Liver (tissue), 9 donors: ENCODE data around the gene ERC2. TPM values are rescaled to one million over a fixed set of nuclear protein-coding genes. Genes with fewer than 3 reads are reported as not detected.

Experiments
- DNase-seq: peaks from one replicate; pipeline ENCODE4 v3.0.0-alpha.2; 2017; ENCODE audit warnings: low spot score
- H3K27ac ChIP-seq, 2 donors: one replicate each; pipeline ENCODE4 v1.7.0; 2013; ENCODE audit warnings: inconsistent platforms in 2 of 2, low read length in 2 of 2, control low read depth in 1 of 2, low read depth in 1 of 2, mild to moderate bottlenecking in 1 of 2
- H3K27me3 ChIP-seq, 4 donors: one replicate each; pipeline versions ENCODE4 v1.6.1 to v1.7.0; 2013; ENCODE audit warnings: low read length in 3 of 4, inconsistent platforms in 1 of 4, mild to moderate bottlenecking in 1 of 4, moderate library complexity in 1 of 4; ENCODE audit not compliant: control insufficient read depth in 4 of 4, insufficient read depth in 4 of 4
- H3K36me3 ChIP-seq, 4 donors: one replicate each; pipeline versions ENCODE4 v1.6.1 to v1.7.0; 2013; ENCODE audit warnings: low read length in 3 of 4, mild to moderate bottlenecking in 3 of 4, low read depth in 1 of 4, moderate library complexity in 1 of 4; ENCODE audit not compliant: control insufficient read depth in 4 of 4, insufficient read depth in 3 of 4
- H3K4me1 ChIP-seq, 4 donors: one replicate each; pipeline versions ENCODE4 v1.6.1 to v1.7.0; 2013; ENCODE audit warnings: low read length in 3 of 4, mild to moderate bottlenecking in 3 of 4, moderate library complexity in 1 of 4; ENCODE audit not compliant: control insufficient read depth in 4 of 4, insufficient read depth in 4 of 4
- H3K4me3 ChIP-seq, 3 donors: one replicate each; pipeline versions ENCODE4 v1.6.1 to v1.7.0; 2013; ENCODE audit warnings: low read length in 3 of 3, control low read depth in 1 of 3, low read depth in 1 of 3, mild to moderate bottlenecking in 1 of 3
- H3K9ac ChIP-seq, 2 donors: one replicate each; pipeline ENCODE4 v1.7.0; 2013; ENCODE audit warnings: low read length in 2 of 2, mild to moderate bottlenecking in 2 of 2, moderate library complexity in 2 of 2, control low read depth in 1 of 2, low read depth in 1 of 2
- H3K9me3 ChIP-seq, 4 donors: one replicate each; pipeline versions ENCODE4 v1.6.1 to v1.7.0; 2013; ENCODE audit warnings: low read length in 3 of 4; ENCODE audit not compliant: control insufficient read depth in 4 of 4
- CTCF ChIP-seq: fragments of 150-350 bp; IDR thresholded peaks from 2 replicates; pipeline ENCODE4 v1.5.1; 2017; ENCODE audit warnings: improper control_type of control experiment, low read depth, low read length; ENCODE audit not compliant: missing input control
- EGR1 ChIP-seq, 2 donors: IDR thresholded peaks; 2 replicates each; pipeline ENCODE4 v1.6.1; 2016 to 2018; ENCODE audit warnings: antibody characterized with exemption in 2 of 2, low read depth in 2 of 2
- FOXA1 ChIP-seq: IDR thresholded peaks from 2 replicates; pipeline ENCODE4 v1.6.1; 2016; ENCODE audit warnings: antibody characterized with exemption
- FOXA2 ChIP-seq: IDR thresholded peaks from 2 replicates; pipeline ENCODE4 v1.6.1; 2016; ENCODE audit warnings: antibody characterized with exemption
- GABPA ChIP-seq, 2 donors: IDR thresholded peaks in 1 of 2; conservative IDR thresholded peaks in 1 of 2; 2 replicates each; pipeline ENCODE4 v1.6.1; 2016; ENCODE audit warnings: antibody characterized with exemption in 2 of 2, mild to moderate bottlenecking in 1 of 2, moderate library complexity in 1 of 2
- HNF4A ChIP-seq, 2 donors: conservative IDR thresholded peaks; 2 replicates each; pipeline ENCODE4 v1.6.1; 2016; ENCODE audit warnings: antibody characterized with exemption in 2 of 2, mild to moderate bottlenecking in 2 of 2
- JUND ChIP-seq, 2 donors: IDR thresholded peaks; 2 replicates each; pipeline ENCODE4 v1.6.1; 2016; ENCODE audit warnings: antibody characterized with exemption in 2 of 2
- NR2F2 ChIP-seq: IDR thresholded peaks from 2 replicates; pipeline ENCODE4 v1.6.1; 2016; ENCODE audit warnings: antibody characterized with exemption
- RAD21 ChIP-seq, 2 donors: IDR thresholded peaks; 2 replicates each; pipeline ENCODE4 v1.6.1; 2016; ENCODE audit warnings: antibody characterized with exemption in 2 of 2, mild to moderate bottlenecking in 2 of 2
- REST ChIP-seq: IDR thresholded peaks from 2 replicates; pipeline ENCODE4 v1.6.1; 2016; ENCODE audit warnings: antibody characterized with exemption, mild to moderate bottlenecking
- RXRA ChIP-seq, 2 donors: IDR thresholded peaks; 2 replicates each; pipeline ENCODE4 v1.6.1; 2017 to 2018; ENCODE audit warnings: antibody characterized with exemption in 2 of 2, mild to moderate bottlenecking in 1 of 2
- SP1 ChIP-seq: IDR thresholded peaks from 2 replicates; pipeline ENCODE4 v1.6.1; 2018; ENCODE audit warnings: antibody characterized with exemption, mild to moderate bottlenecking
- TAF1 ChIP-seq: conservative IDR thresholded peaks from 2 replicates; pipeline ENCODE4 v1.6.1; 2016; ENCODE audit warnings: antibody characterized with exemption, mild to moderate bottlenecking
- YY1 ChIP-seq: IDR thresholded peaks from 2 replicates; pipeline ENCODE4 v1.6.1; 2016; ENCODE audit warnings: antibody characterized with exemption, mild to moderate bottlenecking
- WGBS: extraction: QIAGEN DNeasy Blood & Tissue Kit; methylation state at CpG from one replicate; pipeline ENCODE4 v1.1.7; 2013; 5-methylcytosine and 5-hydroxymethylcytosine counted together
- polyA plus RNA-seq, 2 donors: library from polyadenylated mRNA; stranded (reverse) in 1 of 2; unstranded in 1 of 2; fragments of 200-250 nt in 1 of 2; fragments of >200 nt in 1 of 2; fragmentation: Nextera tagmentation in 1 of 2; extraction: Ambion mirVana in 1 of 2; gene quantifications; one replicate each; pipeline versions ENCODE4 v1.2.1 to v1.2.3, GENCODE V29; 2013 to 2015
- total RNA-seq, 2 donors: library from RNA; depleted of rRNA; stranded (reverse); fragments of >200 nt; gene quantifications; one replicate each; pipeline ENCODE4 v1.2.3, GENCODE V29; 2014
- TF ChIP-seq, protein P1 (sequence below): IDR thresholded peaks from 2 replicates; pipeline ENCODE4 v1.6.1; 2016; ENCODE audit warnings: antibody characterized with exemption
- TF ChIP-seq, protein P2 (sequence below): IDR thresholded peaks from 2 replicates; pipeline ENCODE4 v1.6.1; 2016; ENCODE audit warnings: antibody characterized with exemption
- donor health status: healthy.
- donor health status: healthy.
- donor health status: healthy.
- donor health status: healthy.
- donor health status: healthy.

The ERC2 gene
- total and polyA plus RNA-seq, 4 donors: 0.14 to 0.25 TPM; not detected in 2

DNA sequence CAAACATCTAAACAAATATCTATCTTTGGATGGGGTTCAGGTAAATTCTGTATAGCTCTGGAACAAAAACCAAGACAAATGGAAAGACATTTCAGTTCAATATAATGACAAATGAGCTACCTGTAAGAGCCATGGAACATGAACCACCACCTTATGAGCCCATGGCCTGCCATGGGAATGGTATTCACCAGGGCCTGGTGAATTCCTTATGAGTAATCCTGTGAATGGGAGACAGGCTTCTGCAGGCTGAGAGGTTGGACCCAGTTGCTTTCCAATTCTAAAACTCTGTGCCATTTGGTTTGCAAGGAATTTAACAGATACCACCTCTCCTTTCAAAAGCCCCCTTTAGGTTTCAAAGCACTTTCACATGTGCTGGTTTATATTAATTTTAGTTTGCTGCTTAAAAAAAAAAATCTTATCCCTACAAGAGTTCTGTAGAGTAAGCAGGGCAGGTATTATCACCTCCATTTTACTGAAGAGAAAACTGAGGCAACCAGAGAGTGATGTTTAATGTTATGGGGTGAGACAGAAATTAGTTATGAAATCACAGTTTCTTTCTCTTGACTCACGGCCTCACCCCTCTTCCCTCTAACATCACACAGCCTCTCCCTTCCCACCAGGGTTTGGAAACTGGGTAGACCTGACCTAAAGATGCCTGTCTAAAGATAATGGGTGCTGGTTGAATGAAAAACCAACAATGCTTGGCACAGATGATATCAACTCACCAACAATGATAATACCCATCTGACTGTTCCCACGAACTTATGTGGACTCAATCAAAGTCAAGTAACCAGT is 583.6 kb downstream of the ERC2 start:
- H3K4me1 ChIP-seq: no peaks in the 10 kb centered on the region
- no peak for DNase-seq
- no peaks in the 10 kb centered on the region for H3K36me3 ChIP-seq
- H3K4me3 ChIP-seq: no peak overlapping the region
- WGBS: 77% methylated on average over 2 of the region's 2 CpGs
- no peak overlapping the region for H3K27ac ChIP-seq
- H3K9me3 ChIP-seq: no peaks in the 10 kb centered on the region
- TF ChIP-seq CTCF (no peak), RXRA (IDR thresholded peaks at IDR 0.05) (no peak), NR2F2 (no peak), FOXA1 (no peak), EGR1 (IDR thresholded peaks at IDR 0.05; ENCODE audit: low read depth in 2 of 2) (no peak), SP1 (no peak), JUND (IDR thresholded peaks at IDR 0.05) (no peak), YY1 (no peak)
- TF ChIP-seq, protein P1, sequence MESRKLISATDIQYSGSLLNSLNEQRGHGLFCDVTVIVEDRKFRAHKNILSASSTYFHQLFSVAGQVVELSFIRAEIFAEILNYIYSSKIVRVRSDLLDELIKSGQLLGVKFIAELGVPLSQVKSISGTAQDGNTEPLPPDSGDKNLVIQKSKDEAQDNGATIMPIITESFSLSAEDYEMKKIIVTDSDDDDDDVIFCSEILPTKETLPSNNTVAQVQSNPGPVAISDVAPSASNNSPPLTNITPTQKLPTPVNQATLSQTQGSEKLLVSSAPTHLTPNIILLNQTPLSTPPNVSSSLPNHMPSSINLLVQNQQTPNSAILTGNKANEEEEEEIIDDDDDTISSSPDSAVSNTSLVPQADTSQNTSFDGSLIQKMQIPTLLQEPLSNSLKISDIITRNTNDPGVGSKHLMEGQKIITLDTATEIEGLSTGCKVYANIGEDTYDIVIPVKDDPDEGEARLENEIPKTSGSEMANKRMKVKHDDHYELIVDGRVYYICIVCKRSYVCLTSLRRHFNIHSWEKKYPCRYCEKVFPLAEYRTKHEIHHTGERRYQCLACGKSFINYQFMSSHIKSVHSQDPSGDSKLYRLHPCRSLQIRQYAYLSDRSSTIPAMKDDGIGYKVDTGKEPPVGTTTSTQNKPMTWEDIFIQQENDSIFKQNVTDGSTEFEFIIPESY: no peak
- TF ChIP-seq, protein P2, sequence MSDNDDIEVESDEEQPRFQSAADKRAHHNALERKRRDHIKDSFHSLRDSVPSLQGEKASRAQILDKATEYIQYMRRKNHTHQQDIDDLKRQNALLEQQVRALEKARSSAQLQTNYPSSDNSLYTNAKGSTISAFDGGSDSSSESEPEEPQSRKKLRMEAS: no peak
- no peaks in the 10 kb centered on the region for H3K27me3 ChIP-seq
- H3K9ac ChIP-seq: no peak overlapping the region

- no peaks in the 10 kb centered on the region for H3K36me3 ChIP-seq
- H3K27me3 ChIP-seq: no peaks in the 10 kb centered on the region
- H3K9me3 ChIP-seq: no peaks in the 10 kb centered on the region
- no peak overlapping the region for H3K4me3 ChIP-seq
- H3K27ac ChIP-seq: no peak overlapping the region
- 69% methylated on average over 1 of the region's 1 CpG for WGBS
- no peaks in the 10 kb centered on the region for H3K4me1 ChIP-seq
- H3K9ac ChIP-seq: no peak overlapping the region
- TF ChIP-seq HNF4A (conservative IDR thresholded peaks at IDR 0.05) (no peak), FOXA1 (no peak), EGR1 (IDR thresholded peaks at IDR 0.05; ENCODE audit: low read depth in 2 of 2) (no peak), RXRA (IDR thresholded peaks at IDR 0.05) (no peak), TAF1 (no peak), SP1 (no peak), RAD21 (IDR thresholded peaks at IDR 0.05) (no peak), NR2F2 (no peak), REST (no peak), GABPA (IDR thresholded peaks at IDR 0.05 in 1 of 2, conservative IDR thresholded peaks at IDR 0.05 in 1 of 2) (no peak), JUND (IDR thresholded peaks at IDR 0.05) (no peak), CTCF (no peak), YY1 (no peak), FOXA2 (no peak)
- TF ChIP-seq, protein P1: no peak
- TF ChIP-seq, protein P2: no peak
- no peak for DNase-seq
Observed at GRCh38 chr3:55884066-55884465, 584.2 kb downstream of the ERC2 start.
